CD1c-positive myeloid dendritic cell (primary cell): ENCODE data around the gene LIPA.
"Not testable (repeated sequence)": the region's sequence is repeated elsewhere in the genome, so short reads cannot be mapped to it uniquely, and the experiment has no call there.

Source experiments
- DNase-seq: peaks from one replicate; pipeline ENCODE4 v3.0.0-alpha.2; 2016; ENCODE audit errors: extremely low spot score

Gene LIPA

GRCh38 chr10:89251409-89252224, at the start of gene LIPA:
Gene LIPA (minus strand): TSS chr10:89251775. CDS start chr10:89247648, 4,127 bp downstream.
- peak; percentile 99 for DNase-seq

DNA sequence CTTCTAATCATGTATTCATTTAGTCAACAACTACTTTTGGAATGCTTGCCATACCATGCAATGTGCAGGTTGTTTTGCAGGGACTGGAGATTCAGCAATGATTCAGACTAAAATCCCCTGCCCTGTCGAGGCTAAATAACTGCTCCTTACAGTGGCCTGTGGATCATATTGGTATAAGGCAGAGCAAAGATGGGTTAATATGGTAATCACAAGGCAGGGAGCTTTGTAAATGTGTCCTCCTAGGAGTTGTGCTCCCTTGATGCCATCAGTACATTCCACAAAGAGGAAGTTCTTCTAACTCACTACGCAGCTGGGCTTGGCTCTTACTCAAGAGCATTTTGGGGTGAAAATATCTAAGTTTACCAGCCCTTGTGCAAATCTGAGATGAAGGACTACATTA, 49.7 kb upstream of the LIPA start:
- DNase-seq: peak; percentile 70

GRCh38 chr10:89299031-89299430, 47.5 kb upstream of the LIPA start:
- no peak for DNase-seq

DNA sequence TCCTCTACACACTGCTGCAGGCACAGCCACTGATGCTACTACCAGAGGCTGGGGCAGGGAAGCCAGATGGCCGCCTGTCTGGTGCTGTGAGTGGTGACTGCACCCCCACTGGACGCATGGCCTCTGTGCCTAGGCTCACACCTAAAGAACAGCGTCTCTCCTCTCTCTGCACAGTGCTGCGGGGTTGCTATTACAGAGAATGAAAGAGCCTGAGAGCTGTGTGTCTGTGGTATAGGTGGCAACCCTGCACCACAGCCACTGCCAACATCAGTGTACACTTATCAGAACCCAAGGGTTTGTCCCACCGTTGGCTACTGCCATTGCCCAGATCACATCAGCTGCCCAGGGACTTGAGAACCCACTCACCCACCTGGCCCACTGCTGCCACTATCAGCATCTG, 46.2 kb upstream of the LIPA start:
- DNase-seq: no peak

DNA sequence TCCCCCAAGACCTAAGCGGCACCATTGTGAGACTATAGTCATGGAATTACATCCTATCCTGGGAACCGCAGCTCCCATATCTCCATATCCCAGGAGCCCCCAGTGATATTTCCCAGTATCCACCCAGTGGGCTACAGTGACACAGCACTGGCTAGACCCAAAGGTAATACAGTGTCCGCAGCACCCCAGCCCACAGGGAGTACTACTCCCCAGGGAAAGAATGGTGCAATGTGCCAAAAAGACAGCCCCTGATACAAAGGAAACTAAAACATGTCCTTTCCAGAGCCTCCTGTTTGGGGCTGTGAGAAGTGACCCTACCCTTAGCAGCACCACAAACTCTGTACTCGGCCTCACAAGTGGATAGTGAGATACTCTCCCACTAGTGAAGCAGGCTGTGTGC, 45.8 kb upstream of the LIPA start:
- no peak for DNase-seq

- peak; percentile 83 for DNase-seq
Observed at GRCh38 chr10:89296220-89296648, 44.7 kb upstream of the LIPA start.

- DNase-seq: peak; percentile 60
Observed at GRCh38 chr10:89295597-89295996, 44.0 kb upstream of the LIPA start.

DNA sequence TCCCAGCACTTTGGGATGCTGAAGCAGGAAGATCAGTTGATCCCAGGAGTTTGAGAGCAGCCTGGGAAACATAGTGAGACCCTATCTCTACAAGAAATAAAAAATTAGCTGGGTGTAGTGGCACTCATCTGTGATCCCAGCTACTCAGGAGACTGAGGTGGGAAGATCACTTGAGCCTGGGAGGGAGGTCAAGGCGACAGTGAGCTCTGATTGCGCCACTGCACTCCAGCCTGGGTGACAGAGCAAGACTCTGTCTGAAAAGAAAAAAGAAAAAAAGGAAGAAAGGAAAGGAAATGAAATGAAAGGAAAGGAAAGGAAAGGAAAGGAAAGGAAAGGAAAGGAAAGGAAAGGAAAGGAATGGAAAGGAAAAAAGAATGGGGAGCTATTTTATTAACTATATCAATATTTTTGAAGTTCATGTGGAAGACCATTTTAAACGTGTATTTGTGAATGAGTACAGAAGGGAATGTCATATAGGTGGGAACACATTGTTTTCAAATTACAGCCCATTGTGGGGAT, 43.2 kb upstream of the LIPA start:
- no peak for DNase-seq

DNA sequence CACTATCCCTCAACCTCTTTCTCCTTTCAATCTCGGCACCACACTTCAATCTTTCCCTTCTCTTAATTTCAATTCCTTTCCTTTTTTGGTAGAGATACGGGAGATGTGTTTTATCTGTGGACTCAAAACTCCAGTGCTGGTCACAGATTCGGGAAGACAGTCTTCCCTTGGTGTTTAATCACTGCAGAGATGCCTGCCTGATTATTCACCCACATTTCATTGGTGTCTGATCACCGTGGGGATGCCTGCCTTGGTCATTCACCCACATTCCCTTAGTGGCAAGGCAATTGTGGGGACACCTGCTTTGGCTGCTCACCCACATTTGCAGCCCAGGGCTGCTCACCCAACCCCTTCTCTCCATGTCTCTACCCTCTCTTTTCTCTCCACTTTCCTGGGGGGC, 33.7 kb upstream of the LIPA start:
- not testable (repeated sequence) for DNase-seq

GRCh38 chr10:89284711-89285110, 33.1 kb upstream of the LIPA start:
- DNase-seq: not testable (repeated sequence)

- no peak for DNase-seq
Observed at GRCh38 chr10:89283936-89284475, 32.4 kb upstream of the LIPA start.

GRCh38 chr10:89283025-89283935, 31.7 kb upstream of the LIPA start:
- no peak for DNase-seq

- no peak for DNase-seq
Observed at GRCh38 chr10:89281606-89282395, 30.2 kb upstream of the LIPA start.

DNA sequence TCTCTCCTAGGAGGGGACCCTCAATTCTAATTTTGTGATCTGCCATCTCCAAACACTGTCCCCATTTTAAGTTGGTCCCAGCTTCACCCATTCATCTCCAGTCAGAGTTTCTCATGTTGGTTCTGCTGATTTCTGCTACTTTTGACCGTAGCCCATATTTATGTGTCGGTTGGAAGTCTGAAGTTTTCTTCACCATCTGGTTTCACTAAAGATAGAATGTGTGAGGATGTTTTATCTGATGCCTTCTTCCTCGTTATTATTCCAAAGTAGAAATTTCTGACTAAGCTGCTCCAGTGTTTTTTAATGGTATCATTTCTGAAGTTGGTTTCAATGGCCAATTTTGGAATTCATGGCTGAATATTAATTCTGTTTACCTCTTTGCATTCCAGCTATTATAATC, 28.9 kb upstream of the LIPA start:
- DNase-seq: no peak

DNA sequence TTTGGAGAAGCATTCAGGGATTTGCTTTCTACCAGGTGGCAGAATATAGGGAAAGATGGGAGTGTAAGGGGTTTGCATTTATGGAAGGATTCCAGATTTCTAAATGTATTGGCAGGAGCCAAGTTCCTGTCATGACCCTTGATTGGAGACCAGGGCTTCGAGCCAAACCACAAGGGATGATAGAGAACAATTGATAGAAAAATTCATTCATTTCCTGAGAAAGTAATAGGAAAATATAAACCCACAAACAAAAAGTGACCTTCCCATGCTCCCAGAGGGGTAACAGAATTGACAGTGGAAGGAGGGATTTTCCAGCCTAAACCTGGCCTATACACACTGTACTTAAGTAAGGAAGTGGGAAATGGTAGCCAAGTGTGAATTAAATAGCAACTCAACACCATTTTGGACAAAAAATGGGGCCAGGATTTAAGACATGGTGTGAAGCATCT, 27.9 kb upstream of the LIPA start:
- no peak for DNase-seq

DNA sequence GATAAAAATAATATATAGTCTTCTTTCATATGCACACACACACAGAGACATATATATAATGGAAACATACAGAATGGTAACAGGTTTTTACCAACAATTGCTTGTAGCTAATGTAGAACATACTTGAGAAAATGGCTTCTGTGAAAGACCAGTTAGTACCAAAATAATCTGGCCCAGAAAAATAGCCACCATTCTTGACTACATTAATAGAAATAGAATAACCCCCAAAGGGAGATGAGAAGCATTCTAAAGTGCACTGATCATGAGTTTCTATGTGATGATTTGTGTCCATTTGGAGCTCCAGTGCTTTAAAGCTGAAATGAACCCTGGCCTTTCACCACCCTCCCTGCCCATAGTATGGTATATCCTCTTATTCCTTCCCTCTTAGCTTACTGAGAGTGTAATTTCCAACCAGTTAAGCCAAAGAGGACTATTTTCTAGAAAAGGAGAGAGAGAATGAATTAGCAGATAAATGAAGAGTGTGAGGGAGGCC, 27.4 kb upstream of the LIPA start:
- DNase-seq: no peak

DNA sequence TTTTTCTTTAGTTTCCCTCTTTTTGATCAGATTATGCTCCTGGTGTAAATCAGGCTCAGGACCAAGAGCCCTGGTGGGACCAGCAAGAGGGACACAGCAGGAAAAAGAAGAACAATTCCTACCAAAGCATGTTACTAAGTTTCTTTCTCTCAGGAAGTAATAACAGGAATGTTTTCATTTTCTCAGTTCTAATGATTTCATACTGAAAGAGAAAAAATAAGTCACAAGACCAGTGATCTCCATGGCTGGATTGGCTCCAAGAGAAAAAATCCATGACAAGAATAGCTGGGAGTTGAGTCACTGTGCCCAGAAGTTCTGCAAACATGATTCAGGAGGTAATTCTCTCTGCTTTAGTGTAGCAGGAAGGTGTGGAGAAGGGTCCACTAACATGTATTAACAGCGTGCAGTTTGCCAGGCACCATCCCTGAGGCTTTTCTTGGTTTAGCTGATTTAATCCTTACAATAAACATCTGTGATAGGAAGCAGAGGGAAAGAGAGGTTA, 26.5 kb upstream of the LIPA start:
- DNase-seq: no peak

DNA sequence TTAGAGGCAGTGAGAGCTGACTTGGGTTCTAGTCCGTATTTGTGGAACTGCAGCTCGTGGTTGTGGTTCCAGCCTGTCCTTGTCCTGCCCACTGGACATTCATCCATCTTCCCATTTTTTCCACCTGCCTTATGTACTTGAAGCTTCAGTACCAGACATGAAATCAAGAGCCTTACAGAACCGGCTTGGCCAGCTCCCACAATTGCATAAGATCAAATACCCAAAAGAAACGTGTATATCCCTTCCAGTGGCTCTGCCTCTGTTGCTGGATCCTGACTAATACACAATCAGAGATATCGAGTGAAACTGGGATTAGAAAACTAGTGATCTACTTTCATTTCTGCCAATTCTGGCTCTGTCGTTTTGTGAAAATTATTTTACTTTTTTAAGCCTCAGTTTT, 23.8 kb upstream of the LIPA start:
- DNase-seq: no peak

GRCh38 chr10:89274928-89275327, 23.4 kb upstream of the LIPA start:
- no peak for DNase-seq

DNA sequence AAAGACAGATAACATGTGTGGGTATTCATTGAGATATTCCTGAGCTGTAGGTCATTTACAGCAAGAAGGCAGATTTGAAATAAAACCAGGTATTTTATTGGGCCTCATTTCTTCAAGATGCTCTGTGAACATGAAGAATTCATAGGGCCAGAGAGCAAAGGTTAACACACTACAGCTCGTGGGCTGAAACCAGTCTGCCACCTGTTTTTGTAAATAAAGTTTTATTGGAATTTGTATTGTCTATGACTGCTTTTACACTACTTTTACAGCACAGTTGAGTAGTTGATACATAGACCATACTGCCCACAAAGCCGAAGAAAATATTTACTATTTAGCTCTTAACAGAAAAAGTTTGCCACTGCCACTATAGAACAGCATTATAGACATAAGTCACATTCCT, 22.1 kb upstream of the LIPA start:
- no peak for DNase-seq

GRCh38 chr10:89271532-89271931, 20.0 kb upstream of the LIPA start:
- DNase-seq: no peak
